PFSK-1 (cell line): ENCODE results near the gene GAS2L2.

Source experiments
- FOXP2 ChIP-seq: optimal IDR thresholded peaks from 2 replicates; pipeline ENCODE3; 2011; ENCODE audit warnings: borderline replicate concordance, control low read depth, inconsistent platforms; ENCODE audit not compliant: insufficient read depth; ENCODE audit errors: extremely low read length, extremely low read depth
- POLR2AphosphoS5 ChIP-seq: IDR thresholded peaks from 2 replicates; pipeline ENCODE4 v1.6.1; 2012; ENCODE audit warnings: low read depth, mild to moderate bottlenecking, control low read depth, low read length, moderate library complexity
- REST ChIP-seq, 2 experiments: IDR thresholded peaks; 2 replicates each; pipeline versions ENCODE4 v1.6.1 to v1.8.0; 2011 to 2012; ENCODE audit warnings: low read depth in 2 of 2, low read length in 2 of 2, control low read depth in 1 of 2, inconsistent platforms in 1 of 2, mild to moderate bottlenecking in 1 of 2, moderate library complexity in 1 of 2; ENCODE audit not compliant: insufficient read depth in 1 of 2
- SIN3A ChIP-seq: IDR thresholded peaks from 2 replicates; pipeline ENCODE4 v1.6.1; 2012; ENCODE audit warnings: mild to moderate bottlenecking, low read length, moderate library complexity, borderline replicate concordance; ENCODE audit not compliant: insufficient read depth
- TAF1 ChIP-seq: IDR thresholded peaks from 2 replicates; pipeline ENCODE4 v1.6.1; 2012; ENCODE audit warnings: low read length, control low read depth, borderline replicate concordance; ENCODE audit not compliant: insufficient read depth

The GAS2L2 gene

GRCh38 chr17:35742896-35743477, 10.1 kb downstream of the GAS2L2 start:
- TF ChIP-seq SIN3A: no peak
- TF ChIP-seq REST (IDR thresholded peaks at IDR 0.05; ENCODE audit: insufficient read depth in 1 of 2, low read depth in 2 of 2, low read length in 2 of 2): no peak

GRCh38 chr17:35742496-35742895, 10.5 kb downstream of the GAS2L2 start:
- no peak for TF ChIP-seq FOXP2
- no peak for TF ChIP-seq TAF1
- TF ChIP-seq SIN3A: no peak
- TF ChIP-seq REST (IDR thresholded peaks at IDR 0.05; ENCODE audit: insufficient read depth in 1 of 2, low read depth in 2 of 2, low read length in 2 of 2): no peak
- TF ChIP-seq POLR2AphosphoS5: no peak

GRCh38 chr17:35740997-35741931, 11.8 kb downstream of the GAS2L2 start:
- no peak for TF ChIP-seq FOXP2
- no peak for TF ChIP-seq REST (IDR thresholded peaks at IDR 0.05; ENCODE audit: insufficient read depth in 1 of 2, low read depth in 2 of 2, low read length in 2 of 2)

- no peak for TF ChIP-seq SIN3A
- TF ChIP-seq REST (IDR thresholded peaks at IDR 0.05; ENCODE audit: insufficient read depth in 1 of 2, low read depth in 2 of 2, low read length in 2 of 2): no peak
- TF ChIP-seq TAF1: no peak
- no peak for TF ChIP-seq FOXP2
Observed at GRCh38 chr17:35740216-35740615, 12.8 kb downstream of the GAS2L2 start.

GRCh38 chr17:35738519-35739133, 14.4 kb downstream of the GAS2L2 start:
- TF ChIP-seq REST (IDR thresholded peaks at IDR 0.05; ENCODE audit: insufficient read depth in 1 of 2, low read depth in 2 of 2, low read length in 2 of 2) (no peak), SIN3A (no peak), TAF1 (no peak), FOXP2 (no peak), POLR2AphosphoS5 (no peak)
